GM19467 (cell line): ENCODE data around the gene NPC1.

Experiments
- ATAC-seq: cut with Tn5 transposase; IDR thresholded peaks from one replicate; pipeline ENCODE4 v1.9.1; 2021; ENCODE audit warnings: mild to moderate bottlenecking, moderate library complexity; ENCODE audit not compliant: unreplicated experiment

NPC1 gene

GRCh38 chr18:23550898-23551297 lies 35.4 kb downstream of the NPC1 start:
- no peak for ATAC-seq

DNA sequence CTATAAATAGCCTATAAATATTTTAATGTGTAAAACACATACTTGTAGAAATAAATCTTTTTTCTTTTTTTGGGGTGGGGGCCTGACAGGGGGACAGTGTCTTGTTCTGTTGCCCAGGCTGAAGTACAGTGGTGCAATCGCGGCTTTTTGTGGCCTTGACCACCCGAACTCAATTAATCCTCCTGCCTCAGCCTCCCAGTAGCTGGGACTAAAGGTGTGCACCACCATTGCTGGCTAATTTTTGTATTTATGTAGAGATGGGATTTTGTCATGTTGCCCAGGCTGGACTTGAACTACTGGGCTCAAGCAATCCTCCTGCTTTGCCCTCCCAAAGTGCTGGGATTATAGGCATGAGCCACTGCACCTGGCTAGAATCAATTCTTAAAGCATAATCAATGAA lies 37.6 kb downstream of the NPC1 start:
- ATAC-seq: no peak

- ATAC-seq: no peak
Measured at GRCh38 chr18:23548275-23548674, 38.0 kb downstream of the NPC1 start.

DNA sequence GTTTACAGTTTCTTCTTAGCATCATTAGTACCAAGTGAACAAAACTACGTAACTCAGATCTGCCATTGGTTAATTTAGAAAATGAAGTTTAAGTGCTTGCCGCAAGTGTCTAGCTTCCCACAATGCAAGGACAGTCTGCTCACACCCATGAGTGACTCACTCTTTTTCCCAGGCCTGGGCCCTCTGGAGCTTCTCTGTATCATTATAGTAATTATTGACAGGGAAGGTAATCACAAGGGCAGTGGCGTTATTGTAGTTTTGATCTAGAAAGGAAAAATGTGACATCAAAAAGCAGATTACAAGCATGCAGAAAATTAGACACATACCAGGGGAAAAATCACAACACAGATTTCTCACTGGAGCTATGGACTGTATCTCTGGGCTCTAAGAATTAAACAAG lies 38.5 kb downstream of the NPC1 start:
- ATAC-seq: no peak

DNA sequence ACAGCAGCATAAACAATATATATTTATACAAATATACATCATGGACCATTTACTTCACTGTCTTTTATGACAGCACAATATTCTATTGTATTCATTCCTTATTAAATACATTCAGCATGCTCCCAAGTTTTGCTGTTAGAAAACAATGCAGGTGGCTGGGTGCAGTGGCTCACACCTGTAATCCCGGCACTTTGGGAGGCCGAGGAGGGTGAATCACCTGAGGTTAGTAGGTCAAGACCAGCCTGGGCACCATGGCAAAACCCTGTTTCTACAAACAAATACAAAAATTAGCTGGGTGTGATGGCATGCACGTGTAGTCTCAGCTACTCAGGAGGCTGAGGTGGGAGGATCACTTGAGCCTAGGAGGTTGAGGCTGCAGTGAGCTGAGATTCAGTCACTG lies 39.0 kb downstream of the NPC1 start:
- no peak for ATAC-seq

- ATAC-seq: no peak
Measured at GRCh38 chr18:23545247-23545789, 41.0 kb downstream of the NPC1 start.

DNA sequence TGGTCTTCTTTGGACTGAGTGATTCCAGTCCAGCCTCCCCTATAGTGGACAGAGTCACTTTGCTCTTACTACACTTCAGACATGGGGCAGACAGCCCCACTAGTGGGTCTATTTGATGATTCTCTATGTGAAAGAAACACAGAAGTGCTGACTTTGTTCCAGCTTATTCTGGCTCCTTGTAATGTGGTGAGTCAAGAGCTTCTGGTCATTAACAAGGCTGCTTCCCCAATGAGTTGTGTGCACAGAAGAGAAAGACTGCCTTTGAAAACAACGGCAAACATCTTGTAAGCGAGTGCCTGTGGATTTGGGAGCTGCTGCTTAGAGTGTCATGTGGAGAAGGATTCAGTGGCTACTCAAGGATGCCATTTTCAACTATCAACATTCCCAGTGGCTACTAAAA lies 43.8 kb downstream of the NPC1 start:
- ATAC-seq: no peak

DNA sequence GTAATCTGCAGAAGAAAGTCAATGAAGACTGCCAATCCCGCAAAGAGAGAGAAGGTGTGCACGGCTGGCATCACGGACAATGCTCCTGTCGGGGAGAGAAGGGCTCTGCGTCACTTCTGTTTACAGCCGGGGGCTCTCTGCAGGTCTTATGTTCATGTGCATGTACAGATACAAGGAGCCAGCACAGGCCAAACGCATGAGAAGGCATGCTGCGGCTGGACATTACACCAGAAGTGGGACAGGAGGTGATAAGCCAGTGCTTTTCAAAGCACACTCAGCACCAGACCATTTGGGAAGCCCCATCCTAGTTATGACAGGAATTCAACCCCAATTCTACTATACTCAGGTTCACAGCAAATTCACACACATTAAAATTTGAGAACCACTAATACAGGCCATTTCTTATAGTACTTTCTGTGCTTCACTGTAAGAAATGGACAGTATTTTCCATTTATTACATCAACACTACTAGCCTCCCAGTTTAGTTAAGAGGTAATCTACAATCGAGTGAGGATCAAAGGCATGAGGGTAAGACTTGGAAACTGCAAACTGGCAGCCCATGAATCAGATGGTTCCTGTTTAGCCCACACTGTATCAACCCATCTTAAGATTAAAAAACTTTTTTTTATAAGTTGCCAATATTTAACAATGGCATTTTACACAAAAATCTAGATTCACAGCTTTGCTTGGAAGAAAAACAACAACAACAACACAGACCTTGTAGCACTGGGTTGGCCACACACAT lies 44.8 kb downstream of the NPC1 start:
- no peak for ATAC-seq

DNA sequence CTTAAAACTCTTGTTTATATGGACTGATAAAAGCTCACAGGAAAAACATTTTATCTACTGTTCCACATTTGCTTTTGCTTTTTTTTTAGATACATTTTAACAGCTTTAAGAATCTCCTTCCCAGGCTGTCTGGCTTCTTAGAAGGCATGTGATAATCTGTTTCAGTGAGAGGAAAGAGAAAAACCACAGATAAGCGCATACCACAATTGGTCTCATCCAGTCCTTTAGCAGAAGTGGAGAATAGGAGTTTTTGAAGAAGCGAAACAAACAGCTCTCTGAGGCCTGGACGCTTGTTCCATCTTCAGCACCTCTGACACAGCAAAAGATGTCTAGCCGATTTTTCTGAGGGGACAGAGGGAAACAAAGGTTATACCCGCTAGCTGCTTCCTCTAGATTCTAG lies 45.4 kb downstream of the NPC1 start:
- ATAC-seq: no peak

- ATAC-seq: no peak
Measured at GRCh38 chr18:23539911-23540525, 46.3 kb downstream of the NPC1 start.

GRCh38 chr18:23539296-23539695 lies 47.0 kb downstream of the NPC1 start:
- ATAC-seq: no peak

DNA sequence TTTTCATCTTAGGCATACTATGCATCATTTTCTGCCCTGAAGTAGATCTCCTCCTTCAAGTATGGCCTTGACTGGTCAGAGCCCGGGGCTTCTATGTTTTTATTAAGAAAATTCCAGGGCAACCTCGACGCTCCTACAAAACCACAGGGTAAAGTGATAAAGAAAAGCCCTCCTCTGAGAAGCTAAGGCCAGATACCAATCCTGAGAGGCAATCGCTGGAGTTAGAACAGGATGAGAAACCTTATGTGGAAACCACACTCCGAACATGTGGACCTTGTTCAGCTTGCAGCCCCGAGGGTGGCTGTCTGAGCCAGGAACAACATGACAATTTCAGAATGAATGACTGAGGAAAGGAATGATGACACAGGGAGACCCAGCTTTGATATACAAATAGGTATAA lies 47.4 kb downstream of the NPC1 start:
- no peak for ATAC-seq

DNA sequence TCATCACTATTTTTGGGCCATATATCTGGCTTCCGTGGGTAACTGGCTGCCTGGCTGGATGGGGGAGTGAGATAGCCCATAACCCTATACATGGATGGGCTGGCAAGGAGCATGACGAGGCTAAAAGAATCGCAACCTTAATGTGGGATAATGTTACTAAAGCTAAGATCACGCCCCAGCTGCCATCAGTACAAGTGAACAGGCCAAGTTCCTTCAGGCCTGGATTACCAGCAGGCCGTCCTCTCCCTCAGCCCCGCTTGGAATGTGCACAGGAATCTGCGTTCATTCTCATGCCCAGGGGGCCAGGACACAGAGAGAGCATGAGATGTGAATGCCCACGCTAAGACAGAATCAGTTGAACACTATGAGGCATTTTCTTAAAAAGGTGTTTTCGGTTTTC lies 48.3 kb downstream of the NPC1 start:
- no peak for ATAC-seq

DNA sequence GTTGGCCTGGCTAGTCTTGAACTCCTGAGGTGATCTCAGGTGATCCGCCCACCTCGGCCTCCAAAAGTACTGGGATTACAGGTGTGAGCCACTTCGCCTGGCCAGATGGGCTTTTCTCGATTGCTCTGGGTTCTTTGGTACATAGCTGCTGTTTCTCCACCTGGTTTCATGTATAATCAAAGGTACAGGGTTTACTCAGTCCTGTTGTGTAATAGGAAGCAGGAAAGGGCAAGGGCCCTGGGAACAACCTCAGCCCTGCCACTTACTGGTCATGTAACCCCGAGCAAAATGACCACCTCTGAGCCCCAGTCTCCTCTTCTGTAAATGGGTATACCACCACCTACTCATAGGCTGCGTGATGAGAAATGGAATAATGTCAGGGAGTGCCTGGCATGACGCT lies 49.0 kb downstream of the NPC1 start:
- no peak for ATAC-seq

GRCh38 chr18:23536204-23536603 lies 50.1 kb downstream of the NPC1 start:
- no peak for ATAC-seq

GRCh38 chr18:23534276-23534675 lies 52.0 kb downstream of the NPC1 start:
- no peak for ATAC-seq

DNA sequence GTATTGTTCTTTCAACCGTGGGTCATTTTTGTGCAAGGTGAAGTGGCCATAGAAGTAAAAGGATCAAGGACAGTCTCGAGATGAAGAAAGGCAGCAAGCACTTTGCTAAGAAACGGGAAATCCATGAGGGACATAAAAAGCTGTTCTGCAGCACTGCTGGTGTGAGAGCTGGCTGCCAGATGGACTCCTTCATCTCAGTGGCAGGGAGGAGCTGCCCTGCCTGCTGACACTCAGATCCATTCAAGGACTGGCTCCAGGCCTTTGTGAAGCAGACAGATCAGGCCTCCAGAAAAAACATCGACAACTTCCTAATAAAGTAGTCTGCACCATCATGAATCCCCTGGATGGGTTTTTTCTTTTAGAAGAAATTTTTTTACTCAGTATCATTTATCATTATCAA lies 53.5 kb downstream of the NPC1 start:
- no peak for ATAC-seq

DNA sequence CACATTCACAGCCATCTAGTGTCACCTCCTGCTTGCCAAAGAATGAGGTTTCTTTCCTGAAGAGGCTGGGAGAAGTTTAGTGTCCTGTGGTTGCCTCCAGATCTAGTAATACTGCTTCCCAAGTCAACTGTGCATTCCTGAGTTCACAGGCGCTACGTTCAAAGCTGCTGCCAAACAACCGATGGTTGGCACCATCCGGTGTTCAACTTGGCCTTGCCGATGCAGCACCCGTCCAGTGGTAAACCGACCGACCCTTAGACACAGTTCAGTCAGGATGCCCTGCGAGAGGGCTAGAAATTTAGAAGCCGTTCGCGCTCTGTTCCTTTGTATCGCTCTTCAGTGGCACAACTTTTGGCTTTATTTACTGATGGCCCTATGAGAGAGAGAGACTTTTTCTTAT lies 54.4 kb downstream of the NPC1 start:
- ATAC-seq: no peak

GRCh38 chr18:23530195-23530594 lies 56.1 kb downstream of the NPC1 start:
- no peak for ATAC-seq

DNA sequence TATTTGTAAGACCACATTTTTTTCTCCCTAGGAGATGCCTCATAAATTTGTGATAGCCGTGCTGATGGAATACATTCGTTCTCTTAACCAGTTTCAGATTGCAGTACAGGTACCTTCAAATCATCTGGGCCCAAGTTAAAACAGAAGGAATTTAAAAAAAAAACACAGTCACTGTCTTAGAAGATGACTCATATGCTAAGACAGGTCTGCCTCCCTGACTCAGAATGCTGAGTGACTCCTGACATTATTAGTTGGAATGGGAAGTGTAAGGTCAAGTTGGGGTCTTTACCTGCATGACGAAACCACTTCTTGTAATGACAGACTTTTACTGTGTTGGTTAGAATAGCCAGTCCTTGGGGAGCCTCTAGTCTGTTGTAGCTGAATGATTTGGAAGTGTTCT lies 56.7 kb downstream of the NPC1 start:
- no peak for ATAC-seq

DNA sequence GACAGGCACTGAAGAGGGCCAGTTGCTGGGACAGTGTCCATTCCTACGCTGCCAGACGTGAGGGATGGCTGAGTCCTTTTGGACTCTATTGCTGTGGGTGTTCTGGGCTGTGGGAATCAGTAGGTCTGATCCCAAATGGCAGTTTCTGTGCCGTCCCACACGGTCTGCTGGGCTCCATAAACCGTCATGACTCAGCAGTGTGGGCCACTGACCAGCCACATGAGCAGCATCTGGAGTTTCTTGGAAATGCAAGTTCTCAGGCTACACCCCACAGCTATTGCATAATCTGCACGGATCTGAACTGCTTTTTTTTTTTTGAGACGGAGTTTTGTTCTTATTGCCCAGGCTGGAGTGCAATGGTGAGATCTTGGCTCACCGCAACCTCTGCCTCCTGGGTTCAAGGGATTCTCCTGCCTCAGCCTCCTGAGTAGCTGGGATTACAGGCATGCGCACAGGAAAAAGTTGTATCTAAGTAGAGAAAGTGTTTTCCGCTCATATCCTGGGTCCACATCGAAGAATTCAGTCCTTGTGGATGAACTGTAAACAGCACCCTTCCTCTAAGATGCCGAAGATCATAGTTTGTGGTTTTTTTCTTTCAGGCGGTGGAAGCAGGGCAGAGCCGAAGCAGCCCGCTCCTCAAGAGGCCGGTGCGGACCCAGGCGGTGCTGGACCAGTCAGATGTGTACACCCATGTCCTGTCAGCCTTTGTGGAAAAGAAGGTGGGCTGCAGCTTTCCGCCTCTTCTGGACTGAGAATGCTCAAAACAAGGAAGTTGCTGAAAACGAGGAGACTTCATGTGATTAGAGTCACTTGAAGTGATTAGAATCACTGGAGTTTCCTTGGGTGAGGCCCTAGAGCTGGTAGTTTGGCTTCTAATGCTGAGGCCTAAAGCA lies 57.5 kb downstream of the NPC1 start:
- ATAC-seq: no peak
